Measurements from ENCODE around the gene CUEDC2. TPM values are rescaled to one million over a fixed set of nuclear protein-coding genes. Genes with fewer than 3 reads are reported as not detected.

Gene CUEDC2
- total and polyA plus RNA-seq, 2 experiments from 2014 or later: 45.4 to 79.9 TPM

GRCh38 chr10:102450124-102450373 lies 17.7 kb upstream of the CUEDC2 start:
- H3K9me2 ChIP-seq (replicated peaks; ENCODE audit: insufficient read depth): no peaks in the 10 kb centered on the region
- peak overlapping the region; percentile 98 for H3K4me2 ChIP-seq
- H3K9me3 ChIP-seq (ENCODE audit: low read depth): no peaks in the 10 kb centered on the region
- no peak for TF ChIP-seq EZH2 (IDR thresholded peaks at IDR 0.05; ENCODE audit: borderline replicate concordance)
- peaks cover 23% of the 10 kb centered on the region for H3K4me1 ChIP-seq (ENCODE audit: insufficient read depth)
- WGBS (ENCODE audit: low lambda C conversion rate, missing lambda C conversion rate): 0% methylated on average over 11 of the region's 11 CpGs
- no peak for DNase-seq (ENCODE audit: low spot score)
- peak overlapping the region; percentile 96 for H2AFZ ChIP-seq
- no peaks in the 10 kb centered on the region for H4K20me1 ChIP-seq (ENCODE audit: insufficient read depth, poor library complexity, severe bottlenecking)
- peak overlapping the region; percentile 60 for H3K4me3 ChIP-seq
- H3K27ac ChIP-seq: peak overlapping the region; percentile 96
- H3K27me3 ChIP-seq: no peaks in the 10 kb centered on the region
- no peaks in the 10 kb centered on the region for H3K36me3 ChIP-seq (replicated peaks; ENCODE audit: insufficient read depth, low read depth)
- peaks cover 19% of the 10 kb centered on the region for H3K79me2 ChIP-seq

- Histone ChIP-seq H3K27me3 (no peaks in the 10 kb centered on the region), H3K9me2 (replicated peaks; ENCODE audit: insufficient read depth) (no peaks in the 10 kb centered on the region), H3K36me3 (replicated peaks; ENCODE audit: insufficient read depth, low read depth) (no peaks in the 10 kb centered on the region), H3K4me1 (ENCODE audit: insufficient read depth) (peaks cover 19% of the 10 kb centered on the region), H3K9me3 (ENCODE audit: low read depth) (no peaks in the 10 kb centered on the region), H3K27ac (peak overlapping the region; percentile 96), H2AFZ (peak overlapping the region; percentile 96), H3K79me2 (peaks cover 19% of the 10 kb centered on the region), H3K4me3 (peak overlapping the region; percentile 60), H4K20me1 (ENCODE audit: insufficient read depth, poor library complexity, severe bottlenecking) (no peaks in the 10 kb centered on the region), H3K4me2 (peak overlapping the region; percentile 98)
- peak; percentile 91 for DNase-seq (ENCODE audit: low spot score)
- WGBS (ENCODE audit: low lambda C conversion rate, missing lambda C conversion rate): 12% methylated on average over 29 of the region's 30 CpGs
- TF ChIP-seq EZH2phosphoT487 (IDR thresholded peaks at IDR 0.05; ENCODE audit: low read depth, severe bottlenecking, unreplicated experiment) (no peak), EZH2 (IDR thresholded peaks at IDR 0.05; ENCODE audit: borderline replicate concordance) (no peak), CTCF (IDR thresholded peaks at IDR 0.05; ENCODE audit: poor library complexity) (no peak)
Measured at GRCh38 chr10:102449321-102450123, 17.1 kb upstream of the CUEDC2 start.

- no peaks in the 10 kb centered on the region for H4K20me1 ChIP-seq (ENCODE audit: insufficient read depth, poor library complexity, severe bottlenecking)
- no peaks in the 10 kb centered on the region for H3K9me3 ChIP-seq (ENCODE audit: low read depth)
- no peaks in the 10 kb centered on the region for H3K36me3 ChIP-seq (replicated peaks; ENCODE audit: insufficient read depth, low read depth)
- H3K4me1 ChIP-seq (ENCODE audit: insufficient read depth): no peaks in the 10 kb centered on the region
- 91% methylated on average over 2 of the region's 2 CpGs for WGBS (ENCODE audit: low lambda C conversion rate, missing lambda C conversion rate)
- H3K27ac ChIP-seq: no peak overlapping the region
- H3K4me2 ChIP-seq: no peak overlapping the region
- H3K4me3 ChIP-seq: no peak overlapping the region
- H2AFZ ChIP-seq: no peak overlapping the region
- DNase-seq (ENCODE audit: low spot score): no peak
- H3K27me3 ChIP-seq: no peaks in the 10 kb centered on the region
- TF ChIP-seq EZH2 (IDR thresholded peaks at IDR 0.05; ENCODE audit: borderline replicate concordance) (no peak), CTCF (IDR thresholded peaks at IDR 0.05; ENCODE audit: poor library complexity) (no peak), EZH2phosphoT487 (IDR thresholded peaks at IDR 0.05; ENCODE audit: low read depth, severe bottlenecking, unreplicated experiment) (no peak)
- H3K79me2 ChIP-seq: peaks cover 4% of the 10 kb centered on the region
- H3K9me2 ChIP-seq (replicated peaks; ENCODE audit: insufficient read depth): no peaks in the 10 kb centered on the region
Measured at GRCh38 chr10:102444851-102445250, 12.5 kb upstream of the CUEDC2 start.

DNA sequence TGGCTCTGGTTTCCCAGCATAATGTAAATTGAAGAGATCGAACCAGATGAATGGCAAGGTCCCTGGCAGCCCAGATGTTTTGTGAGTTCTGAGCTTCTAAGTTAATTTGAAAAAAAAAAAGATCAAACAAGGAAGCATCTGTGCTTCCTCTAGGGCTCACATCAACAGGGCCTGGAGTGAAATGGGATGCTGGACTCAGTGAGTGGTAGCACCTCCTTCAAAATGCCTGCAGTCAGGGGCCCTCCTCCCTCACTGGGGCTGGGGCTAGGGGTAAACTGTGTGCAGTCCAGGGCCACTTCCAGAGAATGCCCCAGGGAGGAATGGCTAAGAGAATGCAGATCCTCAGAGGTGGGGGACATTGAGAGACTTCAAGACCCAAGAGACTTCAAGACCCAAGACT lies 6.0 kb upstream of the CUEDC2 start:
- 69% methylated on average over 1 of the region's 1 CpG for WGBS (ENCODE audit: low lambda C conversion rate, missing lambda C conversion rate)

More for the DNA sequence above, 6.0 kb upstream of the CUEDC2 start:
- H2AFZ ChIP-seq: no peak overlapping the region
- H3K27ac ChIP-seq: no peak overlapping the region
- no peak overlapping the region for H3K4me3 ChIP-seq
- no peak for DNase-seq (ENCODE audit: low spot score)
- no peaks in the 10 kb centered on the region for H3K36me3 ChIP-seq (replicated peaks; ENCODE audit: insufficient read depth, low read depth)
- no peaks in the 10 kb centered on the region for H4K20me1 ChIP-seq (ENCODE audit: insufficient read depth, poor library complexity, severe bottlenecking)
- H3K4me1 ChIP-seq (ENCODE audit: insufficient read depth): peaks cover 23% of the 10 kb centered on the region
- no peaks in the 10 kb centered on the region for H3K27me3 ChIP-seq
- no peak for TF ChIP-seq CTCF (IDR thresholded peaks at IDR 0.05; ENCODE audit: poor library complexity)
- no peak for TF ChIP-seq EZH2phosphoT487 (IDR thresholded peaks at IDR 0.05; ENCODE audit: low read depth, severe bottlenecking, unreplicated experiment)
- no peak for TF ChIP-seq EZH2 (IDR thresholded peaks at IDR 0.05; ENCODE audit: borderline replicate concordance)
- H3K9me3 ChIP-seq (ENCODE audit: low read depth): no peaks in the 10 kb centered on the region
- H3K9me2 ChIP-seq (replicated peaks; ENCODE audit: insufficient read depth): no peaks in the 10 kb centered on the region
- no peak overlapping the region for H3K4me2 ChIP-seq
- H3K79me2 ChIP-seq: no peaks in the 10 kb centered on the region

Measured in hepatocyte (in vitro differentiated cells).